ENCODE data around the gene E2F2. TPM values are rescaled to one million over a fixed set of nuclear protein-coding genes. Genes with fewer than 3 reads are reported as not detected.

The E2F2 gene
- total RNA-seq, 1 experiment from 2014 or later = 16.3 TPM

- intact Hi-C loops (cut with micrococcal nuclease) = no loop called here
- peaks cover 14 to 19% of the 10 kb centered on the region in 2 experiments; a peak in 3 of 4 replicates for H3K4me1 ChIP-seq (ENCODE audit: control insufficient read depth in 1 of 2, insufficient read depth in 2 of 2, low read length in 2 of 2)
- ChIA-PET CTCF (interaction anchor here (0.6 to 5.5 kb wide), 8 partner anchors 9 to 151 kb away, joined by 3 to 48 read pairs (median 4); no protein-coding TSS in a partner anchor), POLR2A (interaction anchor here (0.8 to 1.7 kb wide), 6 partner anchors 13 to 316 kb away, joined by 3 to 4 read pairs (median 4); partner anchors contain the start of genes HNRNPR and LUZP1), RAD21 (ENCODE audit: low non-redundant PET in 1 of 2, low total read pairs in 2 of 2, uncharacterized antibody in 2 of 2, unreplicated experiment in 2 of 2) (interaction anchor here (0.6 to 0.7 kb wide), 2 partner anchors 12 to 44 kb away, joined by 4 to 6 read pairs; no protein-coding TSS in a partner anchor)
- no peaks in the 10 kb centered on the region for H4K20me1 ChIP-seq (ENCODE audit: insufficient read depth)
- H2AFZ ChIP-seq (ENCODE audit: low read depth, low read length, poor library complexity, severe bottlenecking) = peak overlapping the region; percentile 93
- TF ChIP-seq REST (IDR thresholded peaks at IDR 0.05; ENCODE audit: low read depth) (no peak), RAD21 (IDR thresholded peaks at IDR 0.05; ENCODE audit: low read depth) (no peak), ZBTB33 (IDR thresholded peaks at IDR 0.05; ENCODE audit: extremely low read depth, insufficient replicate concordance, low read length) (no peak), SP1 (IDR thresholded peaks at IDR 0.05; ENCODE audit: low read depth) (peak; percentile 43), SIN3A (IDR thresholded peaks at IDR 0.05; ENCODE audit: low read depth) (no peak), POLR2A (IDR thresholded peaks at IDR 0.05; ENCODE audit: borderline replicate concordance, extremely low read depth, insufficient read depth, insufficient read length) (no peak)
- H3K9me3 ChIP-seq (ENCODE audit: control insufficient read depth in 1 of 2, insufficient read depth in 1 of 2, low read depth in 1 of 2, low read length in 2 of 2) = no peaks in the 10 kb centered on the region
- H3K36me3 ChIP-seq (ENCODE audit: control insufficient read depth in 1 of 2, insufficient read depth in 2 of 2, low read length in 2 of 2) = no peaks in the 10 kb centered on the region
- peak overlapping the region; percentile 42 to 71 for H3K4me3 ChIP-seq (replicated peaks in 1 of 2; ENCODE audit: low read depth in 1 of 2, low read length in 2 of 2)
- DNase-seq (ENCODE audit: low read depth, low spot score) (peak; percentile 69), ATAC-seq (peak; percentile 91)
- no peaks in the 10 kb centered on the region for H3K27me3 ChIP-seq (ENCODE audit: insufficient read depth, low read length)
- no peaks in the 10 kb centered on the region for H3K79me2 ChIP-seq (ENCODE audit: insufficient read depth, low read length)
- H3K27ac ChIP-seq (ENCODE audit: low read depth, low read length) = peak overlapping the region; percentile 39; the same call in 1 of the 2 replicates
- H3K9ac ChIP-seq (ENCODE audit: low read length) = peak overlapping the region; percentile 65
- peak overlapping the region; percentile 97 for H3K4me2 ChIP-seq (ENCODE audit: low read length)
- BruUV-seq (replicated peaks) = no TSS peak
- H3K9me2 ChIP-seq (ENCODE audit: insufficient read depth) = no peaks in the 10 kb centered on the region
These were observed 46.6 kb downstream of the E2F2 start for GRCh38 chr1:23484253-23485001.

All from HCT116 (cell line).